Measurements from ENCODE around the gene CIBAR2. TPM values are rescaled to one million over a fixed set of nuclear protein-coding genes. Genes with fewer than 3 reads are reported as not detected.
"Not testable (repeated sequence)": the region's sequence is repeated elsewhere in the genome, so short reads cannot be mapped to it uniquely, and the experiment has no call there.

CIBAR2 gene
- total RNA-seq, 1 donor from 2014 or later: not detected

- intact Hi-C loops (cut with micrococcal nuclease): no loop called here
Measured at GRCh38 chr16:85062845-85063244, 49.4 kb downstream of the CIBAR2 start.

DNA sequence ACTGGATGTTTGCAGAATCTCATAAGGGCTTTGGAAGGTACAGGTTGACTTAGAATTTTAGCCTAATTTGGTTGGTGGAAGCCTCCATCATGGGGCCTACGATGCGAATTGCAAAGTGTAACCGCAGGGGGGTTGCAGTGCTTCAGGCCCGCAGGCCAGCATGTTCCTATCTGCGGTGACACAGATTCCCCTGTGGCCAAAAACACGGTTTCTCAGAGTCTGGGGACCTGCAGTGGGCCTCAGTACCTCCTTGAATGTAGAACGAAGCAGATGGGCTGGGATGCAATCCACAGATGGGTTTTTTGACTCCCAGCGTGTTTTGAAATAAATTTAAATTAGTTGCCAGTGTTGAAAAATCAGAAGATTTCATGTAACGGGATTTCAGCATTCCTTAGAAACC lies 49.9 kb downstream of the CIBAR2 start:
- intact Hi-C loops (cut with micrococcal nuclease): no loop called here

GRCh38 chr16:85061566-85061965 lies 50.7 kb downstream of the CIBAR2 start:
- intact Hi-C loops (cut with micrococcal nuclease): no loop called here

- intact Hi-C loops (cut with micrococcal nuclease): no loop called here
Measured at GRCh38 chr16:85058909-85059308, 53.4 kb downstream of the CIBAR2 start.

DNA sequence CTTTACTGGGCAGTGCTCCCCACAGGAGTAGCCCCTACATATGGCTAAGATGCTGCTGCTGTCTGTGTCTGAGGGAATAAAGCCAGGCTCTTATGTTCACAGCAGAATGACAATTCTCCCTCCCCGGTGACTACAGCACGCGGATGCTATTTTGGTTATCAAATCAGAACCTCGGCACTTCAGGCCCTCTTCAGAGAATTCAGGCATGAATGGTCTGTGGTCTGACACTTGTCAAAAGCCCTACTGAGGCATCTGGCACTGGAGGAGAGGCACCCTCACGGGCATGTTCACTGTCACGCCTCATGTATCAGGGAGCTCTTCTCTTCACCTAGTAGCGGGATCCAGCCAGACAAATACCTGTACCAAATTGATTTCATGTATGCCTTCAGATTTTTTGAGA lies 54.3 kb downstream of the CIBAR2 start:
- intact Hi-C loops (cut with micrococcal nuclease): no loop called here

GRCh38 chr16:85057212-85057889 lies 54.9 kb downstream of the CIBAR2 start:
- intact Hi-C loops (cut with micrococcal nuclease): no loop called here

- intact Hi-C loops (cut with micrococcal nuclease): no loop called here
Measured at GRCh38 chr16:85056211-85056748, 56.0 kb downstream of the CIBAR2 start.

GRCh38 chr16:85055493-85056210 lies 56.6 kb downstream of the CIBAR2 start:
- intact Hi-C loops (cut with micrococcal nuclease): loop anchor here (1.0 kb wide), 3 partner anchors 26 to 44 kb away; partner anchors contain the start of gene ZDHHC7

DNA sequence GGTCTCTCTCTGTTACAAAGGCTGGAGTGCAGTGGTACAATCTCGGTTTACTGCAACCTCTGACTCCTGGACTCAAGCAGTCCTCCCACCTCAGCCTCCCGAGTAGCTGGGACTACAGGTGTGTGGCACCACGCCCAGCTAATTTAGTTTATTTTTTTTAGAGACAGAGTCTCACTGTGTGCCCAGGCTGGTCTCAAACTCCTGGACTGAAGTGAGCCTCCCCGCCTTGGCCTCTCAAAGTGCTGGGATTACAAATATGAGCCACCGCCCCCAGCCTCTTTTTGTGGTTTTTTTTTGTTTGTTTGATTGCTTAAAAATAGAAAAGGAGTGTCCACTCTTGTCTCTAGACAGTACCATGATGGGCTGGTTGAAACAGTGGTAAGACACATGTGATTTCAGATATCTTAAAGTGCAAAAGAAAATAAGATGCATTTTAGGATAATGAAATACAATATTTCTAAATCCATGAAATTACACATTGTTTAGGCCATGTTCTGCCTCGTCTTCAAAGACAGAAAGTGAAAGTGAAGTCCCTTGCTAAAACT lies 57.3 kb downstream of the CIBAR2 start:
- intact Hi-C loops (cut with micrococcal nuclease): loop anchor here (1.0 kb wide), 3 partner anchors 26 to 44 kb away; partner anchors contain the start of gene ZDHHC7

DNA sequence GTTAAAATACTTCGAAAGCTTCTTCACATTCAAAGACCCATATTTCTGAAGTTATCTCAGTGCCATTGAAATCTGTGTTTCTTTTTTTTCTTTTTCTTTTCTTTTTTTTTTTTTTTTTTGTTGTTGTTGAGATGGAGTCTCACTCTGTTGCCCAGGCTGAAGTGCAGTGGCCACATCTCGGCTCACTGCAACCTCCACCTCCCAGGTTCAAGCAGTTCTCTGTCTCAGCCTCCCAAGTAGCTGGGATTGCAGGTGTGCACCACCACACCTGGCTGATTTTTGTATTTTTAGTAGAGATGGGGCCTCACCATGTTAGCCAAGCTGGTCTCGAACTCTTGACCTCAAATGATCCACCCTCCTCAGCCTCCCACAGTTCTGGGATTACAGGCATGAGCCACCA lies 58.0 kb downstream of the CIBAR2 start:
- intact Hi-C loops (cut with micrococcal nuclease): not testable (repeated sequence)

- intact Hi-C loops (cut with micrococcal nuclease): no loop called here
Measured at GRCh38 chr16:85052536-85052935, 59.7 kb downstream of the CIBAR2 start.

- intact Hi-C loops (cut with micrococcal nuclease): no loop called here
Measured at GRCh38 chr16:85051683-85052082, 60.6 kb downstream of the CIBAR2 start.

DNA sequence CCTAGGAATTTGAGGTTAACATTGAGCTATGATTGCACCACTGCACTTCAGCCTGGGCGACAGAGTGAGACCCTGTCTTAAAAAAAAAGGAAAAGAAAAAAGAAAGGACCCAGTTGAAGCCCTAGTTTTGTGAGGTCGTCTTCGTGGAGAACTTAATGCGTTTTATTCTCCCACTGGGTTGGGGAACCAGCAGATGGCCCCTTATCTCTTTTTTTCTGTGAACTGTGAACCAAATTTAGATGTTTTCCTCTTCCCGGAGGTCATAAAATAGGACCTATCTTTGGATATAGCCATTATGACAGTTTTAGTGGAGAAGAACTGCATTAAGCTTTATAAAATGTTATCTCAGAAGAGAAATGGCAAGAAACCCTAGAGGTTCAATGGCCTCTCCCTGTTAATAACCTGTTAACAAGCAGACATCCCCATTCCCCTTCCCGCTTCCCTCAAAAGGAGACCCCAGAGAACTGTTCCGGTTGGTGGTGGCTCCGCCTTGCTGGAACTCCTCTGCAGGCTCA lies 61.1 kb downstream of the CIBAR2 start:
- intact Hi-C loops (cut with micrococcal nuclease): no loop called here

DNA sequence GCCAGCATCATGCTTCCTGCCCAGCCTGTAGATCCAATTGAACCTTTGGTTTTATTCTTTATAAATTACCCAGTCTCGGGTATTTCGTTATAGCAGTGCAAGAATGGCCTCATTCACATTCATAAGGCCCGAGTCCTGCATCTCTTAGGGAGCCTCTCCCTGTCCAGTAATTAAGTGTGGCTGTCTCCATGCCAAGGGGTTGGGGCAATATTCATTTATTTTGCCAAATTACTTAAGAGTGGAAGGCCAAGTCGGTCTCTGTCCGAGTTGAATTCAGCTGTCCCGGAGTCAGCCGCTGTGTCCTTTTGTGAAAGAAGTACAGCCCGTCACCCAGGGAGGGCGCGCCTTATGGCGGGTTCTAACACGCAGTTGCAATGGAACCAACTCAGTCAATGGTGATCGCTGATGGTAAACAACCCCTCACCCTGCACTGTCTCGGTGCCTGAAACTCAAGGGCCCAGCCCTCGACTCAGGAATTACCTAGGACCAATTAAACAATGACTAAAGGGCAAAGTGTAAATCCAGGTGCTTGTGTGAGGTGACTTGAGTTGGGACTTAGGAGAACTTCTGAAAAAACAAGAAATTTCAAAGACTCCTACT lies 62.5 kb downstream of the CIBAR2 start:
- intact Hi-C loops (cut with micrococcal nuclease): no loop called here

- intact Hi-C loops (cut with micrococcal nuclease): no loop called here
Measured at GRCh38 chr16:85048921-85049562, 63.2 kb downstream of the CIBAR2 start.

Other genes with a start within 250 kb of the CIBAR2 start
- 29.5 and 30.6 TPM in 2 replicates for gene ZDHHC7, start 100.9 kb downstream of the CIBAR2 start, total RNA-seq
- 3.6 and 4.7 TPM in 2 replicates for gene KIAA0513, start 84.7 kb downstream of the CIBAR2 start, total RNA-seq

Measured in T-helper 2 cell treated with Interferon-gamma antibody and Interleukin-4, amounts not matched to agents 100 ng/mL and 5 ng/mL, for 36 hours (primary cell).